ENCODE results near the gene ZMYND10. TPM values are rescaled to one million over a fixed set of nuclear protein-coding genes. Genes with fewer than 3 reads are reported as not detected.

Gene ZMYND10
- total and polyA plus RNA-seq, 9 of the 15 experiments (the other 6 are each of a cell fraction or from before 2014, with no cell fraction given) = 0.20 to 2.8 (median 0.70) TPM

GRCh38 chr3:50320853-50321335, 24.6 kb downstream of the ZMYND10 start (continued):
- TF ChIP-seq, protein P1, sequence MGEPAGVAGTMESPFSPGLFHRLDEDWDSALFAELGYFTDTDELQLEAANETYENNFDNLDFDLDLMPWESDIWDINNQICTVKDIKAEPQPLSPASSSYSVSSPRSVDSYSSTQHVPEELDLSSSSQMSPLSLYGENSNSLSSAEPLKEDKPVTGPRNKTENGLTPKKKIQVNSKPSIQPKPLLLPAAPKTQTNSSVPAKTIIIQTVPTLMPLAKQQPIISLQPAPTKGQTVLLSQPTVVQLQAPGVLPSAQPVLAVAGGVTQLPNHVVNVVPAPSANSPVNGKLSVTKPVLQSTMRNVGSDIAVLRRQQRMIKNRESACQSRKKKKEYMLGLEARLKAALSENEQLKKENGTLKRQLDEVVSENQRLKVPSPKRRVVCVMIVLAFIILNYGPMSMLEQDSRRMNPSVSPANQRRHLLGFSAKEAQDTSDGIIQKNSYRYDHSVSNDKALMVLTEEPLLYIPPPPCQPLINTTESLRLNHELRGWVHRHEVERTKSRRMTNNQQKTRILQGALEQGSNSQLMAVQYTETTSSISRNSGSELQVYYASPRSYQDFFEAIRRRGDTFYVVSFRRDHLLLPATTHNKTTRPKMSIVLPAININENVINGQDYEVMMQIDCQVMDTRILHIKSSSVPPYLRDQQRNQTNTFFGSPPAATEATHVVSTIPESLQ (CRISPR knock-in tag; IDR thresholded peaks at IDR 0.05) = no peak
- TF ChIP-seq, protein P2, sequence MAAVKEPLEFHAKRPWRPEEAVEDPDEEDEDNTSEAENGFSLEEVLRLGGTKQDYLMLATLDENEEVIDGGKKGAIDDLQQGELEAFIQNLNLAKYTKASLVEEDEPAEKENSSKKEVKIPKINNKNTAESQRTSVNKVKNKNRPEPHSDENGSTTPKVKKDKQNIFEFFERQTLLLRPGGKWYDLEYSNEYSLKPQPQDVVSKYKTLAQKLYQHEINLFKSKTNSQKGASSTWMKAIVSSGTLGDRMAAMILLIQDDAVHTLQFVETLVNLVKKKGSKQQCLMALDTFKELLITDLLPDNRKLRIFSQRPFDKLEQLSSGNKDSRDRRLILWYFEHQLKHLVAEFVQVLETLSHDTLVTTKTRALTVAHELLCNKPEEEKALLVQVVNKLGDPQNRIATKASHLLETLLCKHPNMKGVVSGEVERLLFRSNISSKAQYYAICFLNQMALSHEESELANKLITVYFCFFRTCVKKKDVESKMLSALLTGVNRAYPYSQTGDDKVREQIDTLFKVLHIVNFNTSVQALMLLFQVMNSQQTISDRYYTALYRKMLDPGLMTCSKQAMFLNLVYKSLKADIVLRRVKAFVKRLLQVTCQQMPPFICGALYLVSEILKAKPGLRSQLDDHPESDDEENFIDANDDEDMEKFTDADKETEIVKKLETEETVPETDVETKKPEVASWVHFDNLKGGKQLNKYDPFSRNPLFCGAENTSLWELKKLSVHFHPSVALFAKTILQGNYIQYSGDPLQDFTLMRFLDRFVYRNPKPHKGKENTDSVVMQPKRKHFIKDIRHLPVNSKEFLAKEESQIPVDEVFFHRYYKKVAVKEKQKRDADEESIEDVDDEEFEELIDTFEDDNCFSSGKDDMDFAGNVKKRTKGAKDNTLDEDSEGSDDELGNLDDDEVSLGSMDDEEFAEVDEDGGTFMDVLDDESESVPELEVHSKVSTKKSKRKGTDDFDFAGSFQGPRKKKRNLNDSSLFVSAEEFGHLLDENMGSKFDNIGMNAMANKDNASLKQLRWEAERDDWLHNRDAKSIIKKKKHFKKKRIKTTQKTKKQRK (IDR thresholded peaks at IDR 0.05; ENCODE audit: borderline replicate concordance, low read depth, low read length) = no peak
- TF ChIP-seq PRMT5 (CRISPR knock-in tag; IDR thresholded peaks at IDR 0.05) (no peak), SREBF2 (CRISPR knock-in tag; IDR thresholded peaks at IDR 0.05) (no peak), E2F4 (CRISPR knock-in tag; IDR thresholded peaks at IDR 0.05; ENCODE audit: low read depth) (no peak), TAF1 (IDR thresholded peaks at IDR 0.05; ENCODE audit: control insufficient read depth, extremely low read depth, insufficient read depth, low read length, severe bottlenecking) (peak; percentile 54), SUPT5H (IDR thresholded peaks at IDR 0.05) (no peak), PPARD (CRISPR knock-in tag; IDR thresholded peaks at IDR 0.05) (no peak), GABPA (tag; conservative IDR thresholded peaks at IDR 0.05; ENCODE audit: low read depth) (0 out of 2 replicates have a peak, but pooled peaks have one; percentile 24), HNRNPLL (IDR thresholded peaks at IDR 0.05; ENCODE audit: low read depth, low read length, poor library complexity, severe bottlenecking) (no peak), E2F3 (CRISPR knock-in tag; IDR thresholded peaks at IDR 0.05) (no peak), NFIC (IDR thresholded peaks at IDR 0.05) (peak; percentile 20; the same call in 1 of the 2 replicates), WHSC1 (IDR thresholded peaks at IDR 0.05; ENCODE audit: low read length) (no peak), ETV5 (CRISPR knock-in tag; IDR thresholded peaks at IDR 0.05; ENCODE audit: low read depth) (0 out of 2 replicates have a peak, but pooled peaks have one; percentile 8), HMBOX1 (IDR thresholded peaks at IDR 0.05) (no peak)
- TF ChIP-seq, protein P3, sequence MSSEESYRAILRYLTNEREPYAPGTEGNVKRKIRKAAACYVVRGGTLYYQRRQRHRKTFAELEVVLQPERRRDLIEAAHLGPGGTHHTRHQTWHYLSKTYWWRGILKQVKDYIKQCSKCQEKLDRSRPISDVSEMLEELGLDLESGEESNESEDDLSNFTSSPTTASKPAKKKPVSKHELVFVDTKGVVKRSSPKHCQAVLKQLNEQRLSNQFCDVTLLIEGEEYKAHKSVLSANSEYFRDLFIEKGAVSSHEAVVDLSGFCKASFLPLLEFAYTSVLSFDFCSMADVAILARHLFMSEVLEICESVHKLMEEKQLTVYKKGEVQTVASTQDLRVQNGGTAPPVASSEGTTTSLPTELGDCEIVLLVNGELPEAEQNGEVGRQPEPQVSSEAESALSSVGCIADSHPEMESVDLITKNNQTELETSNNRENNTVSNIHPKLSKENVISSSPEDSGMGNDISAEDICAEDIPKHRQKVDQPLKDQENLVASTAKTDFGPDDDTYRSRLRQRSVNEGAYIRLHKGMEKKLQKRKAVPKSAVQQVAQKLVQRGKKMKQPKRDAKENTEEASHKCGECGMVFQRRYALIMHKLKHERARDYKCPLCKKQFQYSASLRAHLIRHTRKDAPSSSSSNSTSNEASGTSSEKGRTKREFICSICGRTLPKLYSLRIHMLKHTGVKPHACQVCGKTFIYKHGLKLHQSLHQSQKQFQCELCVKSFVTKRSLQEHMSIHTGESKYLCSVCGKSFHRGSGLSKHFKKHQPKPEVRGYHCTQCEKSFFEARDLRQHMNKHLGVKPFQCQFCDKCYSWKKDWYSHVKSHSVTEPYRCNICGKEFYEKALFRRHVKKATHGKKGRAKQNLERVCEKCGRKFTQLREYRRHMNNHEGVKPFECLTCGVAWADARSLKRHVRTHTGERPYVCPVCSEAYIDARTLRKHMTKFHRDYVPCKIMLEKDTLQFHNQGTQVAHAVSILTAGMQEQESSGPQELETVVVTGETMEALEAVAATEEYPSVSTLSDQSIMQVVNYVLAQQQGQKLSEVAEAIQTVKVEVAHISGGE (CRISPR knock-in tag; IDR thresholded peaks at IDR 0.05) = peak in 1 of 3 experiments; percentile 27; a peak in 1 of 6 replicates

Measured in K562 (cell line).